ENCODE measurements around the gene LRWD1.

Gene LRWD1

DNA sequence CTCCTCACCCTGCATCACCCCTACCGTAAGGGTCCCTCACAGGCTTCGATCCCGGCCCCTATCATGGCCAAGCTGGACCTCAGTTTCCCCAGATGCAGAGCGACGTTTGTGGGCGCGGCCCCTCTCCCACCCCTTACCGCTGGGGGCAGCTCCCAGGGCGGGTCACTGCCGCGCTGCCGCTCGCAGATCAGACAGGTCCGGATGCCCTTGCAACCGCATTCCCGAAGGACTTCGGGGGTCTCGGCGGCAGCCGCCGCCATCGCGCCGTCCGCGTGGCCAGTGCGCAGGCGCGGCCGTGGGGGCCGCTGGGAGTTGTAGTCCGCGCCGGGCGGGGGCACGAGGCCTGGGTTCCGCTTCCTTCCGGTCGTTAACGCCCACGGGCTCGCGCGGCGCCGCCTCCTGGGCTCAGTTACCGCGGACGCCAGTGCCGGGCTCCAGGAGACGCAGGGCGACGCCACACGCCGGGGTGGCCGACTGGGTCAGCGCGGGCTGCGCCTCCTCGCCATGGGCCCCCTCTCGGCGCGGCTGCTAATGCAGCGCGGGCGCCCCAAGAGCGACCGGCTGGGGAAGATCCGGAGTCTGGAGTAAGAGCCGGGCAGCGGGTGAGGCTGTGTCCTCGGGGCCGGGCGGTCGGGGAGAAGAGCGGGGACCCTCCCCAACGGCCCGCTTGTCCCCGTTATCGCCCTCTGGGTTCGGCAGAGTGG, at the start of gene LRWD1, which contains the start of gene ALKBH4:
Gene LRWD1 (plus strand): TSS at position 408 of the 704 bp plus-strand sequence. CDS start 97 bp downstream, at position 505.
Gene ALKBH4 (minus strand): TSS at position 287 of the 704 bp plus-strand sequence. CDS start 27 bp downstream, at position 260.
- peak; percentile 97 for DNase-seq

- DNase-seq, result peak; percentile 71
Measured at GRCh38 chr7:102415685-102416225, 49.0 kb upstream of the LRWD1 start.

GRCh38 chr7:102416406-102416805, 48.4 kb upstream of the LRWD1 start:
- no peak for DNase-seq

DNA sequence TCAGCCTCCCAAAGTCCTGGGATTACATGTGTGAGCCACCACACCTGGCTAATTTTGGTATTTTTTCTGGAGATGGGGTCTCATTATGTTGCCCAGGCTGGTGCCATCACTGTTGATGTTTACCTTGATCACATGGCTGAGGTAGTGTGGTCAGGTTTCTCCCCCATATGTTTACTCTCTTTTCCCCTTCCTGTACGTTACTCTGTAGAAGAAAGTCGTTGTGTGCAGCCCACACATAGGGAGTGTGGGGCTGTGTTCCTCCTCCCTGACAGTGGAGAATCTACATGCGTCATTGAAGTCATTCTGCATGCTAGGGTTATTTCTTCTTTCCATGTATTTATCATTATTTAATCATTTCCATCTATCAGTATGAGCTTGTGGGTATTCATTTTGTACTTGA, 47.7 kb upstream of the LRWD1 start:
- DNase-seq, result no peak

DNA sequence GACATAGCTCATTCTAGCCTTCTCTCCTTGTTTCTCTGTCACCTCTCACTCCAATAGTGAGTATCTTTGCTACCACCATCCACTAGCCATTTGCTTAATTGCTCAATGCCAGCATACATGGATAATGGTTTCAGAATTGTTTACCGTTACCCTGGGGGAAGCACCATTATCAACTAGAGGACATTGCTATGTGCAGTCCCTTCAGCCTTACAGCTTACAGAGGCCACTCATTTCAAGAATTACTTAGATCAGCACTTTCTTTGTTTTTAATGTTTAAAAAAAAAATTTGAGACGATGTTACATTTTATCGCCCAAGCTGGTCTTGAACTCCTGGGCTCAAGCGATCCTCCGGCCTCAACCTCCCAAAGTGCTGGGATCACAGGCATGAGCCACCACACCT, 46.2 kb upstream of the LRWD1 start:
- no peak for DNase-seq

DNA sequence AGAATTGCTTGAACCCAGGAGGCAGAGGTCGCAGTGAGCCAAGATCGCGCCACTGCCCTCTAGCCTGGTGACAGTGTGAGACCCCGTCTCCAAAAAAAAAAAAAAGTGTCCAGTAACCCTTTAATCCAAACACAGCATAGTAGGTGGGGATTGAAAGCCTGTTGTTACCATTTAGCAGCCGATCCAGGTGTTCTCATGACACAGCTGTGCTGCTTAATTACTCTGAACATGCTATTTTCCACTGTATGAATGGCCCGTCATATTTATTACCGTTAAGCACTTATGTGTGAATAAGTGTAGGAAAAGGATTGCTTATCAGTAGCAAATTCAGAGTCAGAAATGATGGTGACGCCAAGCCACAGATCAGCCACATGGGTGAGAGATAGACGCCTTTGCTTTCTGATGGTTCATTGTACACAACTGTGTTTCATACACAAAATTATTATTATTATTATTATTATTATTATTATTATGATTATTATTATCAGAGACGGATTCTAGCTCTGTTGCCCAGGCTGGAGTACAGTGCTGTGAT, 43.0 kb upstream of the LRWD1 start:
- peak; percentile 86 for DNase-seq

GRCh38 chr7:102424129-102424551, 40.6 kb upstream of the LRWD1 start:
- DNase-seq, result no peak

- DNase-seq, result no peak
Measured at GRCh38 chr7:102424787-102425218, 40.0 kb upstream of the LRWD1 start.

DNA sequence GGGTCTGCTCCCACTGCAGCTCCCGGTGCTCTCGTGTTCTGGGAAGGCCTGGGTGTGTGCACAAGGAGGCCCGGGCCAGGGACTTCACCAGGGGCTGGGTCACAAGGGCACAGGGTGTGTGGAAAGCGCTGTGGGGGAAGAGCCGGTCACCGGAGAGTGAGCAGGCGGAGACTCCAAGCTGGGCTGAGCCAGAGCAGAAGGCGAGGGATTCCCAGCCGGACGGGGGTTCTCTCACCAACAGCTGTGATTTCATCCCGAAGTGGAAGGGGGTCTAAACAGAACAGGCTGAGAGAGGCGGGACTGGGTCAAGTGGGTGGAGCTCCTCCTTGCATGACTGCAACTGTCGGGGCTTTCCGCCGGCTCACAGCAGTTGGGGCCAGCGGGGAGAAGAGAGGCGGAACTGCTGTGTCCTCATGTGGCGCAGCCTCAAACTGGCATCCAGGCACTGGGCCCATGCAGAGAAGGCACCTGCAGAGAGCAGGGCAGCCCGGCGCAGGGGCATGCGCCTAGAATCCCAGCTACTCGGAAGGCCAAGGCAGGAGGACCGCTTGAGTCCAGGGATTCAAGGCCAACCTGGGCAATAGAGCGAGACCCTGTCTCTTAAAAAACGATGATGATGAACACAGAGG, 39.0 kb upstream of the LRWD1 start:
- peak; percentile 82 for DNase-seq

GRCh38 chr7:102426268-102427018, 38.3 kb upstream of the LRWD1 start:
- peak; percentile 75 for DNase-seq

GRCh38 chr7:102427019-102427405, 37.8 kb upstream of the LRWD1 start:
- peak; percentile 26 for DNase-seq

DNA sequence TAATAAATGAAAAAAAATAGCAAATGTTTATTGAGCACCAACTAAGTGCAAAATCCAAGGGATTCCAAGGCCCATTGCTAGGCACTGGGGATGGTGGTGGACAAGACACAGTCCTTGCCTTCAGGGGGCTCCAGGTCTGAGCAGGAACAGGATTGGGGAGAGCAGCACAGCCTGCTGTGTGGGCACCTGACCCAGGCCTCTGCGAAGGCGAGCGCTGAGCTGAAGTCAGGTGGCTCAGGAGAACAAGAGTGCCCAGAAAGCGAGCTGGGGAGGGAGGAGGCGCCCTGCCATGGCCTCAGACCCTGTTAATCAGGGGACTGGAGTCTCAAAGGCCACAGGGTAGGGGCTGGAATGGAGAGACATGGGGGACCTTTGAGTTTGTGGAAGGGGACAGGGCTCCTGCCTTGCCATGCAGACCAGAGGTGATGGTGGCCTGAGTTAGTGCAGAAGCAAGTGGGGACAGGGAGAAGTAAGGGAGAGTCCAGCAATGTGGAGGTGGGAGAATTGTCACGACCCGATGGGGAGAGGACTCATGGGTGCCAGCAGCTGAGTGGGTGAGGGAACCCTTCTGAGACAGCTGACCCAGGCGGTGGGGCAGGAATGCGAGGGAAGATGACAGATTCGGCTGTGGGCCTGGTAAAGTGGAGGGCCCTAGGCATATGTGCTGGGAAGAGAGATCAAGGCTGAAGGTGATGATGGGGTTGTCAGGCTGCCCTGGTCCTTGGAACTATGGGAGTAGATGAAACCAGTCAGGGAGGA, 35.5 kb upstream of the LRWD1 start:
- DNase-seq, result no peak

DNA sequence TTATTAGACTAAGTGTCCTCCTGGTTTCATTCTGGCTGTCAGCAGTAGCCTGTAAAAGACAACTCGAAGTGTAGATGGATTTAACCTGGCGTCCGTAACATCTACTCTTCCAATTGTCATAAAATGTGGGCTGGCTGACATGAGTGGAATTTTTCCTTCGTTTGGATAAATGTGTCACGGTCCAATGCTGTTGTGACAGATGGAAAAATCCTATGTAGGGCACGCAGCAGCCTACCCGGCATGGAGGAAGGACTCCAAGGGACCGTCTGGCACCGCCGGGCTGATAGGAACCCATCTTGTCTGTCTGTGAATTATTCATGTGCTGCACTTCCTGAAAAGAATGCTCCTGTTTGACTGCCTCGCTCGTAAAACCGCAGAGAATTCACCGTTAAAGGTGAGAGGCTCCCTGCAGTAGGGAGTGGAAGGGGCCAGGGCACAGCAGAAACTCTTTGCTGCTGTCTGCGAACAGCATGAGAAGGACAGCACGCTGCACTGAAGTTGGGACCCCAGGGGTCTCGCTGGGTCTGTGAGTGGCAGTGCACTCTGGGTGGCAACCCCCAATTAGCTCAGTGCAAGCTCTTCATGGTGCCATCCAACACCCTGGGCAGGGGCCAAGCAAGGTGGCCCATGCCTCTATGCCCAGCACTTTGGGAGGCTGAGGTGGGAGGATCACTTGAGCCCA, 33.0 kb upstream of the LRWD1 start:
- peak; percentile 63 for DNase-seq

DNA sequence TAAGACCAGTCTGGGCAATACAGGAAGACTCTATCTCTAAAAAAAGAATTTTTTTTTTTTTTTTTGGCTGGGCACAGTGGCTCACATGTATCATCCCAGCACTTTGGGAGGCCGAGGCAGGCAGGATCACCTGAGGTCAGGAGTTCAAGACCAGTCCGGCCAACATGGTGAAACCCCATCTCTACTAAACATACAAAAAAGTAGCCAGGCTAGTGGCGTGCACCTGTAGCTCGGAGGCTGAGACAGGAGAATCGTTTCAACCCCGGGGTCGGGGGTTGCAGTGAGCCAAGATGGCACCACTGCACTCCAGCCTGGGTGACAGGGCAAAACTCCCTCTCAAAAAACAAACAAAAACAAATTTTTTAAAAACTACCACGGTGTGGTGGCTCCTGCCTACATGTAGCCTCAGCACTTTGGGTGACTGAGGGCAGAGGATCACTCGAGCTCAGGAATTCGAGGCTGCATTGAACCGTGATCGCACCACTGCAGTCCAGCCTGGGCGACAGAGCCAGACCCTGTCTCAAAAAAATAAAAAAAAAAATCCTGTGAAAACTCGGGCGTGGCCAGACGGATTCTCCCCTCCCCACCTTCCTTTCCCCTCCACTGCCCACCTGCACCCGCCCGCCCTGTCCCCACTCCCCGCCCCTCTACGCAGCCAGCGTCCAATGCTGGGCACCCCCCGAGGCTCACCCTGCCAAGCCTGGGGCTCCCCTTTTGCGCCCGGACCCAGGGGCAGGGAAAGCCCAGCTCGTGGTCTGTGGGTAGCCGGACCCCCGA, 32.2 kb upstream of the LRWD1 start:
- no peak for DNase-seq

DNA sequence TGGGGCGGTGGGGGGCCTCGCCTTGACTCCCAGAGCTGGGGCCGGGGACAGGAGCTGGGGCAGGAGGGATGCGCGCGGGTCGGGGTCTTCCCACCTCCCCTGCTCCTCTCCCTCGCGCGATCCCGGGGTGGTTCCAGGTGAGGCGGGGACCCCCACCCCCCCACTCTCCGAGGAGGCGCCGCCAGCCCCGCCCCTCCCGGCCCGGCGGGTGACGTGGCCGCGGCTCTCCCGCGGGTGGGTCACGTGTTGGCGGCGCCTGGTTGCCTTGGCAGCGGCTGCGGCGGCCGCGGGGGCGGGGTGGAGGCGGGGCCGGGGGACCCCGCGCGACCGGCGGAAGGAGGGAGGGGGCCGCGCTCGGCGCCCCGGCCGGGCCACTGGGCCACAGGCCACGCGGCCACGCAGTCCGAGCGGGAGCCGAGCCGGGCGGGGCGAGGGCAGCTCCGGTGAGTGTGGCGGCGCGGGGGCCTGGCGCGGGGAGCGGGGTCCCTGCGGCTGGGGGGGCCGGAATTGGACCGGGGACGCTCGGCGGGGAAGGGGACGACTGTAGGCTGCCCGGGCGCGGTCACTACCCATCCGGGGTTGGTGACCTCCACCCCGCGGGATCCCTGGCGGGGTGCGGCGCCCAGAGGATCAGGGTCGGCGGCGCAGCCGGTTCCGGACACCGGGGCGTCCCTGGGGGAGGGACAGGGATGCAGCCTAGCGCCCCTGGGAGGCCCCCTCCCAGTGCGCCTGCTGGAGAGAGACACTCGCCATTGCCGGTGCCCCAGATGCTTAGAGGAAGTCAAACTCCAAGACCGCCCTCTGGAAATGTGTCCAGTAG, 31.4 kb upstream of the LRWD1 start, which contains the start of gene ORAI2:
Gene ORAI2 (plus strand): TSS at position 357 of the 820 bp plus-strand sequence. CDS start 5,382 bp downstream, outside the sequence.
- peak; percentile 78 for DNase-seq

DNA sequence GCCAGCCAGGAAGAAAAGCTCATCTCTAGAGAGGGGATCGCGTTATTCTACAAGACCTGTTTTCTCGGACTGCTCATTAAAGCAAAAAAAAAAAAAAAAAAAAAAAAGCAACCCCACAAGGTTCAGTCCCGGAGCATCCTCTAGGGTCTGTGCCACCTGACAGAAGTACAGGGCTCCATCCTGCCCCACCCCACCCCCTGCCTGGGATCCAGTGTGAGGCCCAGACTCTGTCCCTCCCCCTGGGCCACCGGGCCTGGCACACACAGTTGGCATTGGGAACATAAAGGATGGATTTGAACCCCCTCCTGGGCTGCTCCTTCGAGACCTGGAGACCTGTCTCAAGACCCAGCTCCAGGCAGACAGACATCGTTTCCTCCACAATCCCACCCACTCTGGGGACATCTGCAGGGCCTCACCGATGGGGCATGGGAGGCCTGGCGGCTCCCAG, 30.7 kb upstream of the LRWD1 start:
- DNase-seq, result no peak

- DNase-seq, result no peak
Measured at GRCh38 chr7:102436118-102436517, 28.7 kb upstream of the LRWD1 start.

DNA sequence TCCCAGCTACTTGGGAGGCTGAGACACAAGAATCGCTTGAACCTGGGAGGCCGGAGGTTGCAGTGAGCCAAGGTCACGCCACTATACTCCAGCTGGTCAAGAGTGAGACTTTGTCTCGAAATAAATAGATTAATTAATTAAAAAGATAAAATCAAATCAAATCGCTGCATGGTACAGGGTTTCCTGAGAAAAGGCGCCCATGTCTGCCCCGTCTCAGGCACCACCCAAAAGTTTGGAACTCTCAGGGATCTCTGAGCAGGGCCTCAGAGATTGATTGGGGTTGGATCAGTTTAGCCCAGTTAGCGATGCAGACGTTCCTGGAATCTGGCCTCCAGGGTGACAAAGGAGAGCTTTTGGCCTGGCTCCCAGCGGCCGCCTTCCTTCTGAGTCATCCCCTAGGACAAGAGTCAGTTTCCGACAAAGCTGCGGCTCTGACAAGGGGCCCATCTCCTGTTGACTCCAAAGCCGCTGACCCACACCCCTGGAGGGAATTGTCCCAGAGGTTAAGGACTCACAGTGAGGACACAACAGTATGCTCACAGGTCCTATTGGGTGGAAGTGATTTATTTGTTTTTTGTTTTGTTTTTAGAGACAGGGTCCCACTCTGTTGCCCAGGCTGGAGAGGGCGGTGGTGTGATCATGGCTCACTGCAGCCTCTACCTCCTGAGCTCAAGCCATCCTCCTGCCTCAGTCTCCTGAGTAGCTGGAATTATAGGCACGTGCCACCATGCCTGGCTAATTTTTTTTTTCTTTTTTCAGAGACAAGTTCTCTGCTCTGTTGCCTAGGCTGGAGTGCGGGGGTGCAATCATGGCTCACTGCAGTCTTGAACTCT, 24.6 kb upstream of the LRWD1 start:
- DNase-seq, result no peak

All from hematopoietic multipotent progenitor cell treated with erythropoietin and hydrocortisone succinate and interleukin-3 and kit ligand, for 6 days (in vitro differentiated cells).